Activated CD8-positive, alpha-beta memory T cell treated with anti-CD3 and anti-CD28 coated beads for 36 hours (primary cell): ENCODE data around the gene UBL4A. TPM values are rescaled to one million over a fixed set of nuclear protein-coding genes. Genes with fewer than 3 reads are reported as not detected.

ENCODE experiments used
- CTCF ChIA-PET: fragments of 350-600 bp; sonication (Branson Sonifier 250); formaldehyde crosslinking; loops from one replicate; lab custom pipeline; 2021; ENCODE audit warnings: antibody characterized with exemption; lab: Charles Lee
- POLR2A ChIA-PET: fragments of 350-600 bp; sonication (Branson Sonifier 250); formaldehyde crosslinking; loops from one replicate; lab custom pipeline; 2021; ENCODE audit warnings: antibody characterized with exemption; lab: Charles Lee
- total RNA-seq, 2 experiments: library from RNA; stranded (reverse); gene quantifications; one replicate each; pipeline ENCODE4 v1.2.3, GENCODE V29; 2021

The UBL4A gene
- total RNA-seq, 2 experiments from 2014 or later = 66.4 to 68.6 TPM

DNA sequence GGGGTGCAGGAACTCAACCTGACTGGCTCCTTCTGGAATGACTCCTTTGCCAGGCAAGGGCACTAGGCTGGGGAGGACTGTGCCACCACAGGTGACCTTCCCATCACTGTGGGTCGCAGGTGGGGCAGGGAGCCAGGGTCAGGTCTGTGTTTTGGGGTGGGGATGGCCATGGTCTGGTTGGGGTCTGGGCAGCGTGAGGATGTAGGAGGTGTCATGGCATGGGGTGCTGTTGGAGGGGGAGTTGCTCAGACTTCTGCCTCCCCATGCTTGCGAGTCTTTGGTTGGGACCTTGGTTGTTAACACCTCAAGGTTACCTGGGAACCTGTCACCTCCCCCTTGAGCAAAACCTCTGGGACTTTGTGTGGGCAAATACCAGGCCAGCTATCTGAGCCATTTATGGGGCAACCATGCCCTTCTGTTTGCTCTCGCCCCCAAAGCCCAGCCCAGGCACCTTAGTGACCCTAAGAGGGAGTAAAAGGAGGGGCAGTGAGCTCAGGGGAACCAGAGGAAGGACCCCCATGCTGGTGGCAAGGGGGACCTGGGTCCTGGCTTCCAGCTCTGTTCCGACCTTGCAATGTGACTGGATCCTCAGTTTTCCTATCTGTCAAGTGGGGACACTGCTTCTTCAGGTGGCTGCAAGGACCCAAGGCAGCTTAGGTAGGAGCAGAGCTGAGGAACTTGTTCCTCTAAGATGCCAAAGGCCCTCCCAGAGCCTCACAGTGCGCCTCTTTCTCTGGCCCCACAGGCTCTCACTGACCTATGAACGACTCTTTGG, 51.8 kb downstream of the UBL4A start:
- POLR2A ChIA-PET = no interaction called here
- CTCF ChIA-PET = no interaction called here

Other genes with a start within 250 kb of the UBL4A start
- not detected for gene OPN1MW3, start 229.0 kb downstream of the UBL4A start, total RNA-seq
- not detected for gene TEX28, start 191.5 kb downstream of the UBL4A start, total RNA-seq
- gene TKTL1, start 190.8 kb downstream of the UBL4A start, total RNA-seq = under 1 TPM in 1 of 2 experiments, not detected in 1; 0.19 TPM
- 1,000 to 10,000 TPM; 1,044 to 1,051 TPM for gene FLNA, start 112.0 kb downstream of the UBL4A start, total RNA-seq
- gene EMD, start 107.3 kb downstream of the UBL4A start, total RNA-seq = 100 to 1,000 TPM; 108 to 109 TPM
- gene RPL10, start 88.2 kb downstream of the UBL4A start, total RNA-seq = 1,000 to 10,000 TPM; 2,936 to 3,024 TPM
- 10 to 100 TPM; 10.8 to 11.8 TPM for gene DNASE1L1, start 77.4 kb downstream of the UBL4A start, total RNA-seq
- 10 to 100 TPM; 48.4 to 49.9 TPM for gene TAFAZZIN, start 75.1 kb downstream of the UBL4A start, total RNA-seq
- gene ATP6AP1, start 57.9 kb downstream of the UBL4A start, total RNA-seq = 10 to 100 TPM; 38.5 to 39.6 TPM
- 10 to 100 TPM; 87.0 to 97.3 TPM for gene GDI1, start 49.5 kb downstream of the UBL4A start, total RNA-seq
- gene FAM50A, start 42.5 kb downstream of the UBL4A start, total RNA-seq = 10 to 100 TPM; 73.2 to 78.2 TPM
- gene PLXNA3, start 28.3 kb downstream of the UBL4A start, total RNA-seq = 10 to 100 TPM; 32.8 to 38.4 TPM
- gene LAGE3, start 7.3 kb downstream of the UBL4A start, total RNA-seq = 10 to 100 TPM; 64.7 to 64.9 TPM
- 10 to 100 TPM; 34.3 to 37.2 TPM for gene SLC10A3, start 4.0 kb upstream of the UBL4A start, total RNA-seq
- 10 to 100 TPM; 30.5 to 32.5 TPM for gene FAM3A, start 29.6 kb upstream of the UBL4A start, total RNA-seq
- 100 to 1,000 TPM; 110 to 121 TPM for gene G6PD, start 60.2 kb upstream of the UBL4A start, total RNA-seq
- gene IKBKG, start 61.0 kb upstream of the UBL4A start, total RNA-seq = 10 to 100 TPM; 32.1 to 33.5 TPM
- not detected for gene CTAG1A, start 98.5 kb upstream of the UBL4A start, total RNA-seq
- gene CTAG1B, start 132.7 kb upstream of the UBL4A start, total RNA-seq = not detected
- gene CTAG2, start 167.0 kb upstream of the UBL4A start, total RNA-seq = 10 to 100 TPM; 46.5 to 48.2 TPM